ENCODE results near the gene WBP1L.

- TF ChIP-seq CTCF (IDR thresholded peaks at IDR 0.05 in 4 of 5, conservative IDR thresholded peaks at IDR 0.05 in 1 of 5), result no peak
- TF ChIP-seq POLR2A (IDR thresholded peaks at IDR 0.05), result no peak
These were observed 20.9 kb downstream of the WBP1L start for GRCh38 chr10:102764470-102765161.
